ENCODE measurements around the gene PDE8B.
"Not testable (repeated sequence)": the region's sequence is repeated elsewhere in the genome, so short reads cannot be mapped to it uniquely, and the experiment has no call there.

PDE8B gene

DNA sequence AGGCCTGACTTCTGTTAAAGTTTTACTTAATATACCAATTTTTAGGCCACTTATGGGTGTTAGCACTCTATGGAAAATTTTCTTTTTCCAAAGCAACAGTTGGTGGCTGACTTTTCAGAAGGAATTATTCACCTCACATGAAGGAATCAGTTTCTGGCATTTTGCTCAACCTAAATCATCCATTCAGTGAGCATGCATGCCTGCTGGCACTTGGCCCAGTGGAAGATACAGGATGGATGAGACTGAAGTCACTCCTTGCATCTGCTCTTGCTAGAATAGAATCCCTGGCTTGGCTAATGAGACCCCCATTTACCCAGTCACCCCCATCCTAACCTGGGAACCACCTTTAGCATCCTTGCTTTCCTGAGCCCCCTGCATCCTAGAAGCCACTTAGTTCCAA is 149.9 kb downstream of the PDE8B start:
- Histone ChIP-seq H3K4me1 (ENCODE audit: control insufficient read depth, insufficient read depth, low read length, unreplicated experiment) (peaks cover 9% of the 10 kb centered on the region), H3K79me2 (ENCODE audit: control insufficient read depth, insufficient read depth, low read length, unreplicated experiment) (no peaks in the 10 kb centered on the region), H2AFZ (ENCODE audit: low read length, unreplicated experiment) (no peak overlapping the region), H3K36me3 (ENCODE audit: insufficient read depth, low read length) (no peaks in the 10 kb centered on the region), H3K27ac (ENCODE audit: low read depth, low read length) (no peak overlapping the region), H3K27me3 (ENCODE audit: insufficient read depth, low read length) (no peaks in the 10 kb centered on the region), H3K4me3 (ENCODE audit: low read depth, low read length) (no peak overlapping the region)

DNA sequence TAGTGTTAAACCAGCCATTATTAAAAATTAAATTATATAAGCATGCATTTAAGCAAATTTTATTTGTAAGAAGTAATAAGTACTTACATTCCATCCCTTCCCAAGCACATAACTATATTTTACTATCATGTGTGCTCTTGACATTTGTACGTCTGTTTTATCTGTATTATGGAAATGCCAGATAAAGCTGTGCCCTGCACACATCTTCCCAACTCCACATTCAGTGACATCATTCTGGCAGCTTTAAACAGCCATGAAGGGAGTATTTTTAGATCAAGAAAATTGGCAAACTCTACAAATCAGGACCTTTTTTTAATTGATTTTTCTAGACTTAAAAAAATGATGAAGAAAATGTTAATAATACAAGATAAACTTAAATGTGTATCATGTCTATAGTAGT is 150.5 kb downstream of the PDE8B start:
- Histone ChIP-seq H3K4me3 (ENCODE audit: low read depth, low read length) (no peak overlapping the region), H3K79me2 (ENCODE audit: control insufficient read depth, insufficient read depth, low read length, unreplicated experiment) (no peaks in the 10 kb centered on the region), H2AFZ (ENCODE audit: low read length, unreplicated experiment) (no peak overlapping the region), H3K27ac (ENCODE audit: low read depth, low read length) (no peak overlapping the region), H3K4me1 (ENCODE audit: control insufficient read depth, insufficient read depth, low read length, unreplicated experiment) (peaks cover 9% of the 10 kb centered on the region), H3K36me3 (ENCODE audit: insufficient read depth, low read length) (no peaks in the 10 kb centered on the region), H3K27me3 (ENCODE audit: insufficient read depth, low read length) (no peaks in the 10 kb centered on the region)

DNA sequence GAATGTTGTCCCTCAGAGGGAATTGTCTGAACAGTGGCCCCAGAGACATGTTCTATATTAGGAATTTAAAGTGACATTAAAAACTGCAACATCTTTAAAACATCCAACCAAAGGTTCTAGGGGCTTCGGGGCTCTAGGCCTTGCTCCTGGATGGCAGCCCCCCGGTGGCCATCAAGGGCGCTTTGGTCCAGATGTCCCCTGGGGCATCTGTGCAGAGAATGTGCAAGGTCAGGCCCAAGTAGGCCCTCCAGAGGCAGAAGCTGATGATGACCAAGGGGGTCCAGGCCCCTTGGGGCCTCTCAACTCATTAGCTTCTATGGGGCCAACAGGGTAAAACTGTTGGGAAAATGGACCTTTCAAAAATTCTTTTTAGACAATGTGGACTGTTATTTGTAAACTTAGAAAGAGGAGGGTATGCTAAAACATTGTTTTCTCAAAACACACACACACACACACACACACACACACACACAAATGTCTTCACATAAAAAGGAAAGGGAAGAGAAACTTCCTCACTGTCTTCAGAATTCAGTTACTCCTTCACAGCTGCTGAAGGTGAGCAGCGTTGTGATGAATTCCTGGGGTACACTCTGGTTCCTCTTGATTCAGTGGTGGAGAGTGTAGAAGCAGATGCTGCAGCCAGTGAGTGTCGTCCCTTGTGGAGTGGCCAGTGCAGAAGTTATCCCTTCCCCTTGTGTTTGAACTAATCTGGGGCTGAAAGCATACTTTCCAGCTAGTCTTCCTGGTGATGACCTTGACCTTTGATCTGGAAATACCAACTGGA is 156.4 kb downstream of the PDE8B start:
- Histone ChIP-seq H3K27ac (ENCODE audit: low read depth, low read length) (no peak overlapping the region), H2AFZ (ENCODE audit: low read length, unreplicated experiment) (no peak overlapping the region), H3K4me1 (ENCODE audit: control insufficient read depth, insufficient read depth, low read length, unreplicated experiment) (peaks cover 10% of the 10 kb centered on the region), H3K79me2 (ENCODE audit: control insufficient read depth, insufficient read depth, low read length, unreplicated experiment) (no peaks in the 10 kb centered on the region), H3K27me3 (ENCODE audit: insufficient read depth, low read length) (no peaks in the 10 kb centered on the region), H3K4me3 (ENCODE audit: low read depth, low read length) (no peak overlapping the region), H3K36me3 (ENCODE audit: insufficient read depth, low read length) (no peaks in the 10 kb centered on the region)

DNA sequence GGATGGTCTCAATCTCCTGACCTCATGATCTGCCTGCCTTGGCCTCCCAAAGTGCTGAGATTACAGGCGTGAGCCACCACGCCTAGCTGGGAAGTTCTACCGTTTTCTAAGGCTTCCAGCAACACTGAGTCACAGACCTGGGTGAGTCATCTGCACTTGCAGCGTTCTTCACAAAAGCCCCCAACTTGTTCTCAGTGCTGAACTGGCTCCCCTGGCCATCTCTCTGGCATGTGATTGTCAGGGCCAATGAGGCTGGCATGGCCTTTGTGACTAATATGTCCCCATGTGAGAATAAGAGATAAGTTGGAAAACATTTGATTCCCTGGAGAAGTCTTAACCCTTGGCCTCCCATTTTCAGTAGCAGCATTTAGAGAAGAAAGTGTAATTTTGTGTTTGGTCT is 157.3 kb downstream of the PDE8B start:
- no peak overlapping the region for H2AFZ ChIP-seq (ENCODE audit: low read length, unreplicated experiment)
- H3K4me1 ChIP-seq (ENCODE audit: control insufficient read depth, insufficient read depth, low read length, unreplicated experiment), result peaks cover 10% of the 10 kb centered on the region
- no peaks in the 10 kb centered on the region for H3K79me2 ChIP-seq (ENCODE audit: control insufficient read depth, insufficient read depth, low read length, unreplicated experiment)
- no peaks in the 10 kb centered on the region for H3K36me3 ChIP-seq (ENCODE audit: insufficient read depth, low read length)
- H3K27ac ChIP-seq (ENCODE audit: low read depth, low read length), result no peak overlapping the region
- H3K27me3 ChIP-seq (ENCODE audit: insufficient read depth, low read length), result no peaks in the 10 kb centered on the region
- no peak overlapping the region for H3K4me3 ChIP-seq (ENCODE audit: low read depth, low read length)

DNA sequence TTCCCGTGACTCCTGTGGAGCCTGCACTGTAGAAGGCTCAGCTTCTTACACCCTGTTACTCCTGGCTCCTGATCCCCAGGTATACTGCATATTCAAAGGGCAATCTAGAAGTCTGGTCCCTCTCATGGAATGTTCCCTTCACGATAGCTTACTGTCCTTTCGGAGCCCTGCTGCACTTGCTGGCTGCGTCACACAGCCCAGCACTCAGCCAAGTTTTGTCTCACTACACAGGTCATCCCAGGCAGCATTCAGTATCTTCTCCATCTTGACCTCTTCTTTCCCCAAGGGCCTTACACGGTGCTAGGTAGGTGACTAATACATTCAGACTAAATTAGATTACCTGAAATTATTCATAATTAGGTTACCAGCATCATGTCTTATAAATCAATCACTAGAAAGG is 157.9 kb downstream of the PDE8B start:
- no peak overlapping the region for H3K4me3 ChIP-seq (ENCODE audit: low read depth, low read length)
- no peaks in the 10 kb centered on the region for H3K36me3 ChIP-seq (ENCODE audit: insufficient read depth, low read length)
- no peaks in the 10 kb centered on the region for H3K27me3 ChIP-seq (ENCODE audit: insufficient read depth, low read length)
- no peak overlapping the region for H3K27ac ChIP-seq (ENCODE audit: low read depth, low read length)
- no peak overlapping the region for H2AFZ ChIP-seq (ENCODE audit: low read length, unreplicated experiment)
- H3K4me1 ChIP-seq (ENCODE audit: control insufficient read depth, insufficient read depth, low read length, unreplicated experiment), result peaks cover 10% of the 10 kb centered on the region
- no peaks in the 10 kb centered on the region for H3K79me2 ChIP-seq (ENCODE audit: control insufficient read depth, insufficient read depth, low read length, unreplicated experiment)

DNA sequence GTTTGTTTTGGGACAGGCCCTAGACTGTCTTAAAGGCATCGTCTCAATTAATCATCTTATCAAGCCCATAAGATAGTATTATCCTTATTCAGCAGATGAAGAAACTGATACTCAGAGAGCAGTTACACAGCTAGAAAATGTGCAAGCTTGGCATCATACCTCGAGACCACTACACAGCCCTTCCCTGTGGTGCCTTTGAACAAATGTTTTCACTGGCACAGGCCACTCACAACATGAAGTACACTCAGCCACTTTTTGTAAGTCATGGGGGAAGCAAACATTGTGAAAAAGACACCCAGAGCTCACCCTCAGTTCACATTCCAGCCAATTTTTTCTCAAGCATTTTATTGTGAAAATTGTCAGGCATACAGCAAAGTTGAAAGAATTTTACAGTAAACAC is 159.1 kb downstream of the PDE8B start:
- no peaks in the 10 kb centered on the region for H3K27me3 ChIP-seq (ENCODE audit: insufficient read depth, low read length)
- H3K4me1 ChIP-seq (ENCODE audit: control insufficient read depth, insufficient read depth, low read length, unreplicated experiment), result peaks cover 10% of the 10 kb centered on the region
- H2AFZ ChIP-seq (ENCODE audit: low read length, unreplicated experiment), result no peak overlapping the region
- H3K4me3 ChIP-seq (ENCODE audit: low read depth, low read length), result no peak overlapping the region
- no peaks in the 10 kb centered on the region for H3K79me2 ChIP-seq (ENCODE audit: control insufficient read depth, insufficient read depth, low read length, unreplicated experiment)
- H3K36me3 ChIP-seq (ENCODE audit: insufficient read depth, low read length), result no peaks in the 10 kb centered on the region
- H3K27ac ChIP-seq (ENCODE audit: low read depth, low read length), result no peak overlapping the region

DNA sequence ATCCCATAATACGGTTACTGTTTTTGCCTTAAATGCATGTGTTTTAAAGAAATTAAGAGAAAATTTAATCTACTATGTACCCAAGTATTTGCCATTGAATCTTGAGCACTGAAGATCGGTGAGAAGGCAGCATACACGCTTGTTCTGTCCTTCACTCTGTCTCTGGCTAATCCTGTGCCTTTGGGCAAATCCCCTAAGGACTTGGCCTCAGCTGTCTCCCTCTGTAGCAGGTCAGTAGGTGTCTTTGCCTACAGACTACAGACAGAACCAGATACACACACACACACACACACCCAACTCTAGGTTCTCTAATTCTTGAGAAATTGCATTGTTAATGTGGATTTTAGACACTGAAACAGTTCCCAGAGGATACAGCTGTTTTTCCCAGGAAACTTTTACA is 164.2 kb downstream of the PDE8B start:
- Histone ChIP-seq H3K4me3 (ENCODE audit: low read depth, low read length) (no peak overlapping the region), H3K27ac (ENCODE audit: low read depth, low read length) (no peak overlapping the region), H3K4me1 (ENCODE audit: control insufficient read depth, insufficient read depth, low read length, unreplicated experiment) (peaks cover under 1% of the 10 kb centered on the region), H3K79me2 (ENCODE audit: control insufficient read depth, insufficient read depth, low read length, unreplicated experiment) (no peaks in the 10 kb centered on the region), H3K36me3 (ENCODE audit: insufficient read depth, low read length) (no peaks in the 10 kb centered on the region), H2AFZ (ENCODE audit: low read length, unreplicated experiment) (no peak overlapping the region), H3K27me3 (ENCODE audit: insufficient read depth, low read length) (no peaks in the 10 kb centered on the region)

DNA sequence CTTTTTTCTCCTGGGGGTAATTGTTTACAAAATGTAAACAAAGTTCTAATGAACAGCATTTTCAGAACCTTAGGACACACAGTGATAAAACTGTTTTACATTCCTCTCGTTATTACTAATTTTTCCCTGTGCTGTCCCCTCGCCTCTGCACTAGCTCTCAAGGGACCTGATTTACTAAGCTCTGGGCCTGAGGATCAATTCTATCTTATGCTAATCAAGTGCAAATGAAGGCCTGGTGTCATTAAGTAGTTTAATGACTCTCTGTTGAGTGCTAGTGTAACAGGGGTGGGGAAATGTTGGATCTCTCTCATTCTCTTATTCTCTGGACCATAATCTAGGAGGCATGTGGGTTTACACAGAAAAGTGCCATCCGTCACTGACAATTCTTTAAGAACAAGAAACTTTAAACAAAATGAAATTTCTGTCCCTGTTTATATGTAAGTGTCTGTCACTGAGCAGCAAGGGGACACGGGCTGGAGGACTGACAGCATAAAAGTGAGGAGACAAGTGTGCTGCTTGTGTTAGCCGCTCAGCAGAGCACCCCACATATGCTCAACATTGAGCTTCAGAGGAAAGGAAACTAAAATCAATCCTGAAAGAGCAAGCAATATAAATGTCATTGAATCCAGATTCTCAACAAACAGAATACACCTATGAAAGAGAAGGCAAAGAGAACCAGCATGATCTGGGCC is 166.3 kb downstream of the PDE8B start:
- Histone ChIP-seq H3K4me1 (ENCODE audit: control insufficient read depth, insufficient read depth, low read length, unreplicated experiment) (no peaks in the 10 kb centered on the region), H3K4me3 (ENCODE audit: low read depth, low read length) (no peak overlapping the region), H3K27ac (ENCODE audit: low read depth, low read length) (no peak overlapping the region), H2AFZ (ENCODE audit: low read length, unreplicated experiment) (no peak overlapping the region), H3K27me3 (ENCODE audit: insufficient read depth, low read length) (no peaks in the 10 kb centered on the region), H3K36me3 (ENCODE audit: insufficient read depth, low read length) (no peaks in the 10 kb centered on the region), H3K79me2 (ENCODE audit: control insufficient read depth, insufficient read depth, low read length, unreplicated experiment) (no peaks in the 10 kb centered on the region)

DNA sequence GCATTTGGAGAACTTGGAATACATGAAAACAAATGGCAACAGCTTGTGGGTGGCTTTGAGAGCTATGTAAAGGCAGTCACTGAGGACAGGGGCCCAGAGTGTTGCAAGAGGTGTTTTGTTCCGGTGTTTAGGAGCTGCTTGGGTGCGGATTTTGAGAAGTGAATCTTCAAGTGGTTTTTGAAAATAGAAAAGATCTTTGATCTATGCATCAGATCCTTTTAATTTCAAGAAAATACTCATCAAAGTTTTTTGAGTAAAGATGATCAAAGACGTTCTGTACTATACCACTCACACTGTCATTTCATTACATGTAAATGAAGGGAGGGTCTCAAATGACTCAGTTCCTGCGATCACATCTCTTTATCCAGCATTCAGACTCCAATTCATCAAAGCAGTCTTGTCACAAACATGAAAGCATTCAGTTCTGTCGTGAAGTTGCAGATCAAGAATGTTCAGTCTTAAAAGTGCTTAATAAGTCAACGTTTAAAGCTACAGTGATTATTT is 169.1 kb downstream of the PDE8B start:
- Histone ChIP-seq H3K27me3 (ENCODE audit: insufficient read depth, low read length) (no peaks in the 10 kb centered on the region), H3K36me3 (ENCODE audit: insufficient read depth, low read length) (no peaks in the 10 kb centered on the region), H3K27ac (ENCODE audit: low read depth, low read length) (no peak overlapping the region), H2AFZ (ENCODE audit: low read length, unreplicated experiment) (no peak overlapping the region), H3K79me2 (ENCODE audit: control insufficient read depth, insufficient read depth, low read length, unreplicated experiment) (no peaks in the 10 kb centered on the region), H3K4me1 (ENCODE audit: control insufficient read depth, insufficient read depth, low read length, unreplicated experiment) (no peaks in the 10 kb centered on the region), H3K4me3 (ENCODE audit: low read depth, low read length) (no peak overlapping the region)

DNA sequence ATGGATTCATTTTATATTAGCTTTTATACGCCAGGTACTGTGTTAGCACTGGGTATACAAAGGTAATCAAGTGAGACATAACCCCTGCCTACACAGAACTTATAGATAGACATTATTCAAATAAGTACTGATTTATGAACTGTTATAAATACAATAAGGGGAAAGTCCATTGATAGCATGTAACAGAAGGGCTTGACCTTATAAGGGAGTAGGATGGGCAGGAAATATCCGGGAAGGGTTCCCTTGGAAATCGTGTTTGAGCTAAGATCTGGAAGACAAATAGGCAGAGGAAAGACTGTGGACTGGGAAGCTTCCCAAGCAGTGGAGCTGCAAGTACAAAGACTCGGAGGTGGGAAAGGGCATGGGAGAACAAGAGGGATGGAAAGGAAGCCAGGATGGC is 170.2 kb downstream of the PDE8B start:
- no peak overlapping the region for H2AFZ ChIP-seq (ENCODE audit: low read length, unreplicated experiment)
- H3K36me3 ChIP-seq (ENCODE audit: insufficient read depth, low read length), result no peaks in the 10 kb centered on the region
- H3K27me3 ChIP-seq (ENCODE audit: insufficient read depth, low read length), result no peaks in the 10 kb centered on the region
- no peak overlapping the region for H3K27ac ChIP-seq (ENCODE audit: low read depth, low read length)
- H3K4me3 ChIP-seq (ENCODE audit: low read depth, low read length), result no peak overlapping the region
- no peaks in the 10 kb centered on the region for H3K4me1 ChIP-seq (ENCODE audit: control insufficient read depth, insufficient read depth, low read length, unreplicated experiment)
- no peaks in the 10 kb centered on the region for H3K79me2 ChIP-seq (ENCODE audit: control insufficient read depth, insufficient read depth, low read length, unreplicated experiment)

DNA sequence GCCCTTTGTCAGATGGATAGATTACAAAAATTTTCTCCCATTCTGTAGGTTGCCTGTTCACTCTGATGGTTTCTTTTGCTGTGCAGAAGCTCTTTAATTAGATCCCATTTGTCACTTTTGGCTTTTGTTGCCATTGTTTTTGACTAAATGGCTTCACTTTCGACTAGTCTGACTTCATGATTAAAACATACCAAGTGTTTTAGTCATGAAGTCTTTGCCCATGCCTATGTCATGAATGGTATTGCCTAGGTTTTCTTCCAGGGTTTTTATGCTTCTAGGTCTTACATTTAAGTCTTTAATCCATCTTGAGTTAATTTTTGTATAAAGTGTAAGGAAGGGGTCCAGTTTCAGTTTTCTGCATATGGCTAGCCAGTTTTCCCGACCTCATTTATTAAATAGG is 172.9 kb downstream of the PDE8B start:
- not testable (repeated sequence) for H3K4me3 ChIP-seq (ENCODE audit: low read depth, low read length); H3K79me2 ChIP-seq (ENCODE audit: control insufficient read depth, insufficient read depth, low read length, unreplicated experiment); H3K27ac ChIP-seq (ENCODE audit: low read depth, low read length); H3K27me3 ChIP-seq (ENCODE audit: insufficient read depth, low read length); H3K4me1 ChIP-seq (ENCODE audit: control insufficient read depth, insufficient read depth, low read length, unreplicated experiment); H3K36me3 ChIP-seq (ENCODE audit: insufficient read depth, low read length); H2AFZ ChIP-seq (ENCODE audit: low read length, unreplicated experiment)
